ENCODE results near the gene LITAFD. TPM values are rescaled to one million over a fixed set of nuclear protein-coding genes. Genes with fewer than 3 reads are reported as not detected.

The LITAFD gene
- total RNA-seq, 2 donors from 2014 or later, result 0.75 TPM; not detected in 1

GRCh38 chr16:8887952-8888560 is 5.9 kb downstream of the LITAFD start:
- no peak for ATAC-seq
- DNase-seq, result no peak
- no peak overlapping the region for H3K4me3 Mint-ChIP-seq
- peak overlapping the region; percentile 86 for H3K27ac Mint-ChIP-seq
- peaks cover 23% of the 10 kb centered on the region for H3K4me1 Mint-ChIP-seq
- peaks cover 2% of the 10 kb centered on the region for H3K36me3 Mint-ChIP-seq (ENCODE audit: low read depth)
- peaks cover 13% of the 10 kb centered on the region for H3K27me3 Mint-ChIP-seq
- no peaks in the 10 kb centered on the region for H3K9me3 ChIP-seq (ENCODE audit: control insufficient read depth, low read length, poor library complexity, severe bottlenecking)

GRCh38 chr16:8888951-8889892 is 7.1 kb downstream of the LITAFD start:
- H3K4me1 Mint-ChIP-seq, result peaks cover 25% of the 10 kb centered on the region
- H3K9me3 ChIP-seq (ENCODE audit: control insufficient read depth, low read length, poor library complexity, severe bottlenecking), result no peaks in the 10 kb centered on the region
- ATAC-seq, result no peak
- peaks cover 13% of the 10 kb centered on the region for H3K27me3 Mint-ChIP-seq
- H3K27ac Mint-ChIP-seq, result peak overlapping the region; percentile 87
- H3K4me3 Mint-ChIP-seq, result peak overlapping the region; percentile 28
- DNase-seq, result no peak
- peaks cover 2% of the 10 kb centered on the region for H3K36me3 Mint-ChIP-seq (ENCODE audit: low read depth)

- peak overlapping the region; percentile 87 for H3K27ac Mint-ChIP-seq
- no peaks in the 10 kb centered on the region for H3K9me3 ChIP-seq (ENCODE audit: control insufficient read depth, low read length, poor library complexity, severe bottlenecking)
- H3K36me3 Mint-ChIP-seq (ENCODE audit: low read depth), result peaks cover 5% of the 10 kb centered on the region
- peaks cover 27% of the 10 kb centered on the region for H3K4me1 Mint-ChIP-seq
- no peak for ATAC-seq
- peaks cover 13% of the 10 kb centered on the region for H3K27me3 Mint-ChIP-seq
- no peak for DNase-seq
- H3K4me3 Mint-ChIP-seq, result peak overlapping the region; percentile 68
Measured at GRCh38 chr16:8889893-8890548, 7.9 kb downstream of the LITAFD start.

- no peak for ATAC-seq
- H3K4me1 Mint-ChIP-seq, result peaks cover 22% of the 10 kb centered on the region
- H3K27me3 Mint-ChIP-seq, result peaks cover 10% of the 10 kb centered on the region
- peaks cover 5% of the 10 kb centered on the region for H3K36me3 Mint-ChIP-seq (ENCODE audit: low read depth)
- no peaks in the 10 kb centered on the region for H3K9me3 ChIP-seq (ENCODE audit: control insufficient read depth, low read length, poor library complexity, severe bottlenecking)
- no peak for DNase-seq
- peak overlapping the region; percentile 87 for H3K27ac Mint-ChIP-seq
- peak overlapping the region; percentile 68 for H3K4me3 Mint-ChIP-seq
Measured at GRCh38 chr16:8890549-8890921, 8.4 kb downstream of the LITAFD start.

GRCh38 chr16:8892101-8892575 is 10.0 kb downstream of the LITAFD start:
- Mint-ChIP-seq H3K36me3 (ENCODE audit: low read depth) (peaks cover 4% of the 10 kb centered on the region), H3K4me1 (peaks cover 16% of the 10 kb centered on the region), H3K27me3 (peaks cover 2% of the 10 kb centered on the region), H3K4me3 (peak overlapping the region; percentile 60), H3K27ac (peak overlapping the region; percentile 87)
- ATAC-seq (no peak), DNase-seq (no peak)
- H3K9me3 ChIP-seq (ENCODE audit: control insufficient read depth, low read length, poor library complexity, severe bottlenecking), result no peaks in the 10 kb centered on the region

- no peak for ATAC-seq
- peak overlapping the region; percentile 87 for H3K27ac Mint-ChIP-seq
- H3K36me3 Mint-ChIP-seq (ENCODE audit: low read depth), result peaks cover 3% of the 10 kb centered on the region
- no peak for DNase-seq
- peaks cover 14% of the 10 kb centered on the region for H3K4me1 Mint-ChIP-seq
- H3K4me3 Mint-ChIP-seq, result peak overlapping the region; percentile 67
- H3K27me3 Mint-ChIP-seq, result no peaks in the 10 kb centered on the region
- H3K9me3 ChIP-seq (ENCODE audit: control insufficient read depth, low read length, poor library complexity, severe bottlenecking), result no peaks in the 10 kb centered on the region
Measured at GRCh38 chr16:8893426-8893825, 11.3 kb downstream of the LITAFD start.

- no peak for DNase-seq
- no peaks in the 10 kb centered on the region for H3K27me3 Mint-ChIP-seq
- peaks cover 3% of the 10 kb centered on the region for H3K36me3 Mint-ChIP-seq (ENCODE audit: low read depth)
- peaks cover 14% of the 10 kb centered on the region for H3K4me1 Mint-ChIP-seq
- no peak overlapping the region for H3K4me3 Mint-ChIP-seq
- ATAC-seq, result no peak
- no peaks in the 10 kb centered on the region for H3K9me3 ChIP-seq (ENCODE audit: control insufficient read depth, low read length, poor library complexity, severe bottlenecking)
- H3K27ac Mint-ChIP-seq, result peak overlapping the region; percentile 87
Measured at GRCh38 chr16:8893976-8894690, 12.0 kb downstream of the LITAFD start.

- ATAC-seq (no peak), DNase-seq (no peak)
- H3K9me3 ChIP-seq (ENCODE audit: control insufficient read depth, low read length, poor library complexity, severe bottlenecking), result no peaks in the 10 kb centered on the region
- H3K4me1 Mint-ChIP-seq, result peaks cover 14% of the 10 kb centered on the region
- H3K27me3 Mint-ChIP-seq, result no peaks in the 10 kb centered on the region
- peak overlapping the region; percentile 87 for H3K27ac Mint-ChIP-seq
- no peak overlapping the region for H3K4me3 Mint-ChIP-seq
- H3K36me3 Mint-ChIP-seq (ENCODE audit: low read depth), result peaks cover 3% of the 10 kb centered on the region
Measured at GRCh38 chr16:8894736-8895334, 12.7 kb downstream of the LITAFD start.

- no peak overlapping the region for H3K4me3 Mint-ChIP-seq
- ATAC-seq (no peak), DNase-seq (no peak)
- no peaks in the 10 kb centered on the region for H3K9me3 ChIP-seq (ENCODE audit: control insufficient read depth, low read length, poor library complexity, severe bottlenecking)
- peak overlapping the region; percentile 47 for H3K27ac Mint-ChIP-seq
- H3K36me3 Mint-ChIP-seq (ENCODE audit: low read depth), result peaks cover 3% of the 10 kb centered on the region
- H3K27me3 Mint-ChIP-seq, result no peaks in the 10 kb centered on the region
- peaks cover 2% of the 10 kb centered on the region for H3K4me1 Mint-ChIP-seq
Measured at GRCh38 chr16:8898660-8899318, 16.6 kb downstream of the LITAFD start.

- no peak overlapping the region for H3K4me3 Mint-ChIP-seq
- ATAC-seq, result no peak
- no peaks in the 10 kb centered on the region for H3K27me3 Mint-ChIP-seq
- no peaks in the 10 kb centered on the region for H3K9me3 ChIP-seq (ENCODE audit: control insufficient read depth, low read length, poor library complexity, severe bottlenecking)
- no peak overlapping the region for H3K27ac Mint-ChIP-seq
- peaks cover under 1% of the 10 kb centered on the region for H3K36me3 Mint-ChIP-seq (ENCODE audit: low read depth)
- DNase-seq, result no peak
- peaks cover under 1% of the 10 kb centered on the region for H3K4me1 Mint-ChIP-seq
Measured at GRCh38 chr16:8899709-8900317, 17.7 kb downstream of the LITAFD start.

GRCh38 chr16:8900343-8900742 is 18.2 kb downstream of the LITAFD start:
- Mint-ChIP-seq H3K27me3 (no peaks in the 10 kb centered on the region), H3K27ac (no peak overlapping the region), H3K36me3 (ENCODE audit: low read depth) (no peaks in the 10 kb centered on the region), H3K4me1 (peaks cover 2% of the 10 kb centered on the region), H3K4me3 (no peak overlapping the region)
- DNase-seq, result no peak
- ATAC-seq, result no peak
- no peaks in the 10 kb centered on the region for H3K9me3 ChIP-seq (ENCODE audit: control insufficient read depth, low read length, poor library complexity, severe bottlenecking)

Data from T-helper 17 cell (primary cell).